ENCODE results near the gene RIMS4.

RIMS4 gene

DNA sequence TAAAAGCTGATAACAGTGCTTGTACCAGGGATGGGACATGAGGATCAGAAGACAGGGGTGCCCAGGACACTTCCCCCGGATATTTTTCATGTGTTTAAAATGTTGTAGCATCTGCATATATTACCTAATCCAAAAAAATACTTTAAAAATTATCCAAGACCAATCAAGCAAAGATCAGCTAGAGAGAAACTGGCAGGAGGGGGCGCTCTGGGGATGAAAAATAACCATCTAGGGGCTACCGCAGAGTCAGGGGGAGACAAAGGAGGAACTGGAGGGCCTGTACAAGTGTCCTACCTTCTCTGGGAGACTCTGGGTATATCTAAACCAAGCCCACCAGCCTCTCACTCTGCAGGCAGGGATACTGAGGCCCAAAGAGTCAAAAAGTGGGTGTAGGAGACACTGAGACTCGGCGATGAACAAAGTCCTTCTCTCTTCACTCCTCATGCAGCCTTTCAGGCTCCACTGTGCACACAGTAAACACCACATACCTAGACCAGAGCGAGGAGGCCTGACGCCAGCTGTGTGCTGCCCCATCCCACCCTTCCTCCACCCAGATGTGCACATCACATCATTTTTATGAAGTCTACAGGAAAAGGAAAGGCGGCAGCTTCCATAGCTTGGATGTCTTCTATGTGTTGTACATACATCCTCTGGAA lies 9.8 kb downstream of the RIMS4 start:
- no peak overlapping the region for H3K4me3 ChIP-seq (ENCODE audit: low read depth, low read length)
- no peak for DNase-seq (ENCODE audit: low read depth)
- TF ChIP-seq, protein P1, sequence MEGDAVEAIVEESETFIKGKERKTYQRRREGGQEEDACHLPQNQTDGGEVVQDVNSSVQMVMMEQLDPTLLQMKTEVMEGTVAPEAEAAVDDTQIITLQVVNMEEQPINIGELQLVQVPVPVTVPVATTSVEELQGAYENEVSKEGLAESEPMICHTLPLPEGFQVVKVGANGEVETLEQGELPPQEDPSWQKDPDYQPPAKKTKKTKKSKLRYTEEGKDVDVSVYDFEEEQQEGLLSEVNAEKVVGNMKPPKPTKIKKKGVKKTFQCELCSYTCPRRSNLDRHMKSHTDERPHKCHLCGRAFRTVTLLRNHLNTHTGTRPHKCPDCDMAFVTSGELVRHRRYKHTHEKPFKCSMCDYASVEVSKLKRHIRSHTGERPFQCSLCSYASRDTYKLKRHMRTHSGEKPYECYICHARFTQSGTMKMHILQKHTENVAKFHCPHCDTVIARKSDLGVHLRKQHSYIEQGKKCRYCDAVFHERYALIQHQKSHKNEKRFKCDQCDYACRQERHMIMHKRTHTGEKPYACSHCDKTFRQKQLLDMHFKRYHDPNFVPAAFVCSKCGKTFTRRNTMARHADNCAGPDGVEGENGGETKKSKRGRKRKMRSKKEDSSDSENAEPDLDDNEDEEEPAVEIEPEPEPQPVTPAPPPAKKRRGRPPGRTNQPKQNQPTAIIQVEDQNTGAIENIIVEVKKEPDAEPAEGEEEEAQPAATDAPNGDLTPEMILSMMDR (IDR thresholded peaks at IDR 0.05; ENCODE audit: control insufficient read depth, extremely low read depth, insufficient read depth) = peak; percentile 13; the same call in 1 of the 2 replicates

DNA sequence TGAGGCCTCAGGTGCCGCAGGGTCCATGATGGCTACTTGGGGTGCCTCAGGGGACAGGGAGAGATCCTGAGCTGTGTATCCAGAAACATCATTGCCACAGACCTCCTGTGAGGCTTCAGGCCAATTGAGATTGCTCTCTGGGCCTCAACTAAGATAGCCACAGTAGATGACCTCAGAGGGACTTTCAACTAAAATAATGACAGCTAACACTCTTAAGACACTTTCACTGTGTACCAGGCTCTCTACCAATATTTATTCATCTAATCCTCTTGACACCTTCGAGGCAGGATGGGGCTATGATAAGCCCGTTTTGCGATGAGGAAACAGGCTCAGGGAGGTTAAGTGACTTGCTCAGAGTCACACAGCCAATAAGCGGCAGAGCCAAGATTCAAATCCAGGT lies 10.7 kb downstream of the RIMS4 start:
- DNase-seq (ENCODE audit: low read depth) = no peak
- no peak overlapping the region for H3K4me3 ChIP-seq (ENCODE audit: low read depth, low read length)
- TF ChIP-seq, protein P1 (IDR thresholded peaks at IDR 0.05; ENCODE audit: control insufficient read depth, extremely low read depth, insufficient read depth) = no peak

DNA sequence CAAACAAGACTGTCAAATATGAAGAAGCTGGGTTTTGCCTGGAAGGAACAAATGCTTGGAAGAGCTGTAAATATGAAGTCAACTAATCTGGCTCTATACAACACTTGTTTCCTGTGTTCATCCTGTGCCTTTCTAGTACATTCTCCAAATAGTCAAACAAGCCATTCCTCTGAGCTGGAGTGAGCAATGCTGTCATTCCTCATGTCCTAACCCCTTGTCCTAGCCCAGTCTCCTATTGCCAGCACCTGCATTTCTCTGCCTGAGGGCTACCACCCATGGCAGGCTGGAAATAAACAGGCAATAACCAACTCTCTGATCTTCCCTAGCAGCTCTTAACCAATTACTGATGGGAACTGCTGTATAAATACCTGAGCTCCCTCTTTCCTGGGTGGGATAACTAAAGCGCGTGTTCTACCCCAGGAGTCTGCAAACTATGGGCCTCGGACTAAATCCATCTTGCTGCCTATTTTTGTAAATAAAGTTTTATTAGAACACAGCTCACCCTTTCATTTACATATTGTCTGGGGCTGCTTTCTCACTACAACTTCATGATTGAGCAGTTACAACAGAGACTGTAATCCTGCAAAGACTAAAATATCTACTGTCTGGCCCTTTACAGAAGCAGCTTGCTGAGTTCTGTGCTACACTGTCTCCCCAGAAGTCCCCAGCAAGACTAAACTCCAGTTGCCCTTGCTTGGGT lies 13.4 kb downstream of the RIMS4 start:
- H3K4me3 ChIP-seq (ENCODE audit: low read depth, low read length) = no peak overlapping the region
- TF ChIP-seq, protein P1 (IDR thresholded peaks at IDR 0.05; ENCODE audit: control insufficient read depth, extremely low read depth, insufficient read depth) = no peak
- DNase-seq (ENCODE audit: low read depth) = no peak

DNA sequence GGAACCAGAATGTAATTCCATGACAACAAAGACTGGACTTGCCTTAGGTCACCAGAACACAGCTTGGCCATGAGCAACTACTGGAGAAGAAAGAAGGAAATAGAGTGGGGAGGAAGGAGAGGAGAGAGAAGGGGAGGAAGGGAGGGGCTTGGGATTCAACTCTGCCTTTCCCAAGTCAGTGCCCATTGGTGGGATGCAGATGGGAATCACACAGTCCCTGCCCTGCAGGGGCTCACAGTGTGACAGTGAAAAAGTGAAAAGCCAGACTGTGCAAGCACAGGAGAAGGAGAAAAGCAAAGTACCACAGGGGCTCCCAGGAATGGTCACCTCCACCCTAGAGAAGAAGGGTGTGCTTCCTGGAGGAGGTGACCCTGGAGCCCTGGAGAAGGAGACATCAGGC lies 14.0 kb downstream of the RIMS4 start:
- no peak for DNase-seq (ENCODE audit: low read depth)
- TF ChIP-seq, protein P1 (IDR thresholded peaks at IDR 0.05; ENCODE audit: control insufficient read depth, extremely low read depth, insufficient read depth) = no peak
- no peak overlapping the region for H3K4me3 ChIP-seq (ENCODE audit: low read depth, low read length)

DNA sequence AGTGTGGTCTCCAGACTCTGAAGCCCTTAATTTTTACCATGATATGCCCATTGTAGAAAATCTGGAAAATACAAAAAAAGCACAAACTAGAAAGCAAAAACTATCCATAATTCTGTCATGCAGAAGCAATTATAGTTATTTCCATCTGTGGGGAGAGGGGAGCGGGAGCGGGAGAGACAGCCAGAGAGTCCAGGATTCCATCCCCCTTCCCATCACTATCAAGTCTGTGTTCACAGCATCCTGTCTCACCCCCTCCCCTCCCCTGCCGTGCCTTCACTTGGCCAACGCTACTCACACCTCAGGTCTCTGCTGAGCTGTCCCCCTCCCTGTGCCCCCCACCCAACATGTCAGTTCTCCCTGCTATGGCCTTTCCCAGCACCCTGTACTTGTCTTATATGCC lies 14.5 kb downstream of the RIMS4 start:
- no peak overlapping the region for H3K4me3 ChIP-seq (ENCODE audit: low read depth, low read length)
- no peak for DNase-seq (ENCODE audit: low read depth)
- TF ChIP-seq, protein P1 (IDR thresholded peaks at IDR 0.05; ENCODE audit: control insufficient read depth, extremely low read depth, insufficient read depth) = no peak

DNA sequence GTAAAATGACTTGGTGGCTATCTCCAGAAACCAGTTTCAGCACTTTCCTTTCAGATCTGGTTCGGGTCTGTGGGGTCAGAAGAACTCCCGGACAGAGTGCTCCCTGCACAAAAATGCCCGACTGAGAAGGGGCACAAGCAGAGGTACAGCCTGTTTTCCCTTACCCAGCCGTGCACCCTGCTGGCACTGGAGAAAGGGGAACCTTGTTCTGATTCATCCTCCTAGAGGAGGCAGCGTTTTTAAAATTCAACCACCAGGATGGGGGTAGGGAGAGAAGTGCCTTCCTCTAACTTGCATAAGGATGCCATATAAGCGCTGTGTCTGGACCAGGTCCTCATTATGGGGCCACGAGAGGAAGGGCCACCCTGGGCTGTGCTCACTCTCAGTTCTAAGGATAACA lies 17.6 kb downstream of the RIMS4 start:
- no peak overlapping the region for H3K4me3 ChIP-seq (ENCODE audit: low read depth, low read length)
- no peak for DNase-seq (ENCODE audit: low read depth)
- TF ChIP-seq, protein P1 (IDR thresholded peaks at IDR 0.05; ENCODE audit: control insufficient read depth, extremely low read depth, insufficient read depth) = no peak
